Kidney glomerular epithelial cell (primary cell): ENCODE measurements around the gene DGCR2.
"Not testable (repeated sequence)": the region's sequence is repeated elsewhere in the genome, so short reads cannot be mapped to it uniquely, and the experiment has no call there.

Source experiments
- DNase-seq: peaks from one replicate; lab custom pipeline; 2025; lab: John Stamatoyannopoulos, UW

Gene DGCR2

GRCh38 chr22:19107730-19108074, 14.5 kb downstream of the DGCR2 start:
- no peak for DNase-seq

GRCh38 chr22:19106886-19107729, 15.1 kb downstream of the DGCR2 start:
- no peak for DNase-seq

- no peak for DNase-seq
Observed at GRCh38 chr22:19105867-19106802, 16.1 kb downstream of the DGCR2 start.

- DNase-seq = no peak
Observed at GRCh38 chr22:19105456-19105855, 16.8 kb downstream of the DGCR2 start.

- no peak for DNase-seq
Observed at GRCh38 chr22:19103880-19104821, 18.1 kb downstream of the DGCR2 start.

GRCh38 chr22:19098157-19098556, 24.1 kb downstream of the DGCR2 start:
- no peak for DNase-seq

GRCh38 chr22:19097518-19097917, 24.7 kb downstream of the DGCR2 start:
- no peak for DNase-seq

- DNase-seq = no peak
Observed at GRCh38 chr22:19096555-19096954, 25.7 kb downstream of the DGCR2 start.

GRCh38 chr22:19094393-19094997, 27.7 kb downstream of the DGCR2 start:
- DNase-seq = no peak

GRCh38 chr22:19092725-19093124, 29.5 kb downstream of the DGCR2 start:
- DNase-seq = no peak

- DNase-seq = no peak
Observed at GRCh38 chr22:19090586-19091127, 31.6 kb downstream of the DGCR2 start.

- no peak for DNase-seq
Observed at GRCh38 chr22:19090183-19090582, 32.0 kb downstream of the DGCR2 start.

GRCh38 chr22:19088866-19089595, 33.2 kb downstream of the DGCR2 start:
- no peak for DNase-seq

GRCh38 chr22:19086896-19087295, 35.3 kb downstream of the DGCR2 start:
- DNase-seq = peak; percentile 8

GRCh38 chr22:19086417-19086816, 35.8 kb downstream of the DGCR2 start:
- no peak for DNase-seq

GRCh38 chr22:19085233-19085718, 36.9 kb downstream of the DGCR2 start:
- peak; percentile 25 for DNase-seq

- DNase-seq = not testable (repeated sequence)
Observed at GRCh38 chr22:19084586-19084985, 37.6 kb downstream of the DGCR2 start.

GRCh38 chr22:19084126-19084525, 38.1 kb downstream of the DGCR2 start:
- DNase-seq = not testable (repeated sequence)

- DNase-seq = no peak
Observed at GRCh38 chr22:19082793-19083192, 39.4 kb downstream of the DGCR2 start.

- no peak for DNase-seq
Observed at GRCh38 chr22:19082101-19082500, 40.1 kb downstream of the DGCR2 start.
